ENCODE results near the gene NCAPH2. TPM values are rescaled to one million over a fixed set of nuclear protein-coding genes. Genes with fewer than 3 reads are reported as not detected.
A peak's percentile ranks its signal among the peaks of the same experiment; 100 is the strongest.

NCAPH2 gene
- total and polyA plus RNA-seq, 2 of the 13 experiments (the other 11 are each of a cell fraction or from before 2014, with no cell fraction given): 28.1 to 64.4 TPM

- 0 out of 2 replicates have a peak, but pooled peaks have one; percentile 43 for TF ChIP-seq ARID4A (CRISPR knock-in tag; IDR thresholded peaks at IDR 0.05; ENCODE audit: borderline replicate concordance)
- TF ChIP-seq YEATS4 (CRISPR knock-in tag; IDR thresholded peaks at IDR 0.05; ENCODE audit: borderline replicate concordance): 0 out of 2 replicates have a peak, but pooled peaks have one; percentile 10
- TF ChIP-seq ZNF24 (IDR thresholded peaks at IDR 0.05): no peak
- no peak for TF ChIP-seq RAD51 (IDR thresholded peaks at IDR 0.05; ENCODE audit: borderline replicate concordance)
- TF ChIP-seq AGO2 (optimal IDR thresholded peaks at IDR 0.05; ENCODE audit: low read depth, low read length): no peak
- 0 out of 2 replicates have a peak, but pooled peaks have one; percentile 58 for TF ChIP-seq ETS1 (CRISPR knock-in tag; IDR thresholded peaks at IDR 0.05)
- no peak for TF ChIP-seq MTF1 (CRISPR knock-in tag; IDR thresholded peaks at IDR 0.05)
- no peak for TF ChIP-seq FOSL1 (CRISPR knock-in tag; IDR thresholded peaks at IDR 0.05; ENCODE audit: borderline replicate concordance)
- TF ChIP-seq NCOA2 (CRISPR knock-in tag; IDR thresholded peaks at IDR 0.05): no peak
- no peak for TF ChIP-seq FOXK1 (CRISPR knock-in tag; IDR thresholded peaks at IDR 0.05; ENCODE audit: borderline replicate concordance, low read depth)
- peak; percentile 22; the same call in 1 of the 2 replicates for TF ChIP-seq MYC (CRISPR knock-in tag; IDR thresholded peaks at IDR 0.05; ENCODE audit: borderline replicate concordance)
- TF ChIP-seq ZMYM3 (CRISPR knock-in tag; IDR thresholded peaks at IDR 0.05): peak; percentile 48; the same call in 1 of the 2 replicates
- 0 out of 2 replicates have a peak, but pooled peaks have one; percentile 41 for TF ChIP-seq ZNF619 (CRISPR knock-in tag; IDR thresholded peaks at IDR 0.05)
- TF ChIP-seq RXRA (CRISPR knock-in tag; IDR thresholded peaks at IDR 0.05): no peak
- 0 out of 2 replicates have a peak, but pooled peaks have one; percentile 61 for TF ChIP-seq ZNF280B (CRISPR knock-in tag; IDR thresholded peaks at IDR 0.05; ENCODE audit: borderline replicate concordance)
- no peak for TF ChIP-seq TERF1 (CRISPR knock-in tag; IDR thresholded peaks at IDR 0.05)
- TF ChIP-seq ZNF737 (CRISPR knock-in tag; IDR thresholded peaks at IDR 0.05; ENCODE audit: borderline replicate concordance): no peak
- TF ChIP-seq HCFC1 (IDR thresholded peaks at IDR 0.05; ENCODE audit: low read depth, low read length): no peak
- no peak for TF ChIP-seq PHF21A (CRISPR knock-in tag; IDR thresholded peaks at IDR 0.05)
- no peak for TF ChIP-seq ZNF496 (CRISPR knock-in tag; IDR thresholded peaks at IDR 0.05; ENCODE audit: insufficient replicate concordance)
- peak; percentile 66 for TF ChIP-seq ZFY (CRISPR knock-in tag; IDR thresholded peaks at IDR 0.05)
- TF ChIP-seq ZNF816 (CRISPR knock-in tag; IDR thresholded peaks at IDR 0.05; ENCODE audit: borderline replicate concordance): no peak
Observed at GRCh38 chr22:50473855-50474671, 34.0 kb upstream of the NCAPH2 start (continued).

Measured in HepG2 (cell line).